ENCODE results near the gene DPP10.

The DPP10 gene

DNA sequence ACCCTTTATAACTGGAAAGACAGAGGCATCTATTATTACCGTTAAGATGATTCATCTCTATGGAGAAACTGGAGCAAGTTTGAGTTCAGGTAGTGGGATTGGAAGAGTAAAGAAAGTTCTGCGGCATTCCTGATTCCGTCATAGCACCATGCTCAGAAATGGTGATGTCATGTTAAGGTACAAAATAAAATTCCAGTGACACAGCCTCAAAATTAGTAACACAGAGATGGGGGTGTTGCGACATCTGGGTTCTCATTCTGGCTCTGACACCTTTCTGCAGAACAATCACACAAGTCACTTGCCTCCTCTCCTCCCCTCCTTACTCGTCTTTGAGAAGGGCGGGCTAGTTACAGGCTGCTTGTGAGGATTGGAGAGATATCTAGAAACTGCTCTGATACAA, 105.7 kb downstream of the DPP10 start (continued):
- TF ChIP-seq, protein P1, sequence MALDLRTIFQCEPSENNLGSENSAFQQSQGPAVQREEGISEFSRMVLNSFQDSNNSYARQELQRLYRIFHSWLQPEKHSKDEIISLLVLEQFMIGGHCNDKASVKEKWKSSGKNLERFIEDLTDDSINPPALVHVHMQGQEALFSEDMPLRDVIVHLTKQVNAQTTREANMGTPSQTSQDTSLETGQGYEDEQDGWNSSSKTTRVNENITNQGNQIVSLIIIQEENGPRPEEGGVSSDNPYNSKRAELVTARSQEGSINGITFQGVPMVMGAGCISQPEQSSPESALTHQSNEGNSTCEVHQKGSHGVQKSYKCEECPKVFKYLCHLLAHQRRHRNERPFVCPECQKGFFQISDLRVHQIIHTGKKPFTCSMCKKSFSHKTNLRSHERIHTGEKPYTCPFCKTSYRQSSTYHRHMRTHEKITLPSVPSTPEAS (tag by site-specific recombination; IDR thresholded peaks at IDR 0.05), result no peak
- TF ChIP-seq ZNF239 (tag by site-specific recombination; IDR thresholded peaks at IDR 0.05) (no peak), ZNF416 (tag by site-specific recombination; IDR thresholded peaks at IDR 0.05) (no peak), ZBTB1 (tag by site-specific recombination; IDR thresholded peaks at IDR 0.05) (no peak), ZNF23 (tag by site-specific recombination; IDR thresholded peaks at IDR 0.05; ENCODE audit: borderline replicate concordance) (no peak)

DNA sequence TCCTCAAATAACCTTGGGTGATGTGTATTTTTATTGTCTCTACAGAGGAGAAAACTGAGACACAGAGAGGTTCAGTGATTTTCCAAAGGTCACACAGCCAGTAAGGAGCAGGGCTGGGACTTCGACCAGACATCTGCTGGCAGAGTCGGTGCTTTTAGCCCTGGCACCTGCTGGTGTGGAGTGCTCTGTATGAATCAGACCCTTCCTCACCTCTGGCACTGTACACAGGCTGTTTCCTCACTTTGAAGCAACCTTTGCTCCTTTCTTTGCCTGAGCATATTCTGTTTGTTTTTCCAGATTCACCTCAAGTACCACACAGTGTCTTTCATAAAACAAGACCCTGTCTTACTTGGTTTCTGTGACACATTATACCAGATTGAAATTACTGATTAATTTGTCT, 107.9 kb downstream of the DPP10 start:
- POLR2A ChIA-PET, result no interaction called here
- no peaks in the 10 kb centered on the region for H3K9me3 ChIP-seq (ENCODE audit: control insufficient read depth, insufficient read depth, low read depth, low read length)
- CTCF ChIA-PET, result interaction anchor here (0.6 to 2.1 kb wide), 4 partner anchors 12 to 585 kb away, joined by 3 to 6 read pairs (median 4); no protein-coding TSS in a partner anchor
- TF ChIP-seq, protein P2, sequence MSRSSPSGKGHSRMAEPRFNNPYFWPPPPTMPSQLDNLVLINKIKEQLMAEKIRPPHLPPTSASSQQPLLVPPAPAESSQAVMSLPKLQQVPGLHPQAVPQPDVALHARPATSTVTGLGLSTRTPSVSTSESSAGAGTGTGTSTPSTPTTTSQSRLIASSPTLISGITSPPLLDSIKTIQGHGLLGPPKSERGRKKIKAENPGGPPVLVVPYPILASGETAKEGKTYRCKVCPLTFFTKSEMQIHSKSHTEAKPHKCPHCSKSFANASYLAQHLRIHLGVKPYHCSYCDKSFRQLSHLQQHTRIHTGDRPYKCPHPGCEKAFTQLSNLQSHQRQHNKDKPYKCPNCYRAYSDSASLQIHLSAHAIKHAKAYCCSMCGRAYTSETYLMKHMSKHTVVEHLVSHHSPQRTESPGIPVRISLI (tag by site-specific recombination; IDR thresholded peaks at IDR 0.05), result no peak
- TF ChIP-seq ZNF274 (IDR thresholded peaks at IDR 0.05; ENCODE audit: low read length) (no peak), ZNF274 (tag by site-specific recombination; IDR thresholded peaks at IDR 0.05; ENCODE audit: borderline replicate concordance) (no peak), ZNF76 (tag by site-specific recombination; IDR thresholded peaks at IDR 0.05; ENCODE audit: borderline replicate concordance, low read depth) (no peak), ZSCAN23 (tag by site-specific recombination; IDR thresholded peaks at IDR 0.05) (no peak), ZBTB21 (tag by site-specific recombination; IDR thresholded peaks at IDR 0.05) (no peak), ZNF621 (tag by site-specific recombination; IDR thresholded peaks at IDR 0.05) (no peak), ZNF664 (tag by site-specific recombination; IDR thresholded peaks at IDR 0.05) (no peak), ZNF239 (tag by site-specific recombination; IDR thresholded peaks at IDR 0.05) (no peak), WT1 (tag by site-specific recombination; IDR thresholded peaks at IDR 0.05) (no peak), ZNF157 (tag by site-specific recombination; IDR thresholded peaks at IDR 0.05) (no peak), ZNF335 (tag by site-specific recombination; conservative IDR thresholded peaks at IDR 0.05) (no peak)
- TF ChIP-seq, protein P3, sequence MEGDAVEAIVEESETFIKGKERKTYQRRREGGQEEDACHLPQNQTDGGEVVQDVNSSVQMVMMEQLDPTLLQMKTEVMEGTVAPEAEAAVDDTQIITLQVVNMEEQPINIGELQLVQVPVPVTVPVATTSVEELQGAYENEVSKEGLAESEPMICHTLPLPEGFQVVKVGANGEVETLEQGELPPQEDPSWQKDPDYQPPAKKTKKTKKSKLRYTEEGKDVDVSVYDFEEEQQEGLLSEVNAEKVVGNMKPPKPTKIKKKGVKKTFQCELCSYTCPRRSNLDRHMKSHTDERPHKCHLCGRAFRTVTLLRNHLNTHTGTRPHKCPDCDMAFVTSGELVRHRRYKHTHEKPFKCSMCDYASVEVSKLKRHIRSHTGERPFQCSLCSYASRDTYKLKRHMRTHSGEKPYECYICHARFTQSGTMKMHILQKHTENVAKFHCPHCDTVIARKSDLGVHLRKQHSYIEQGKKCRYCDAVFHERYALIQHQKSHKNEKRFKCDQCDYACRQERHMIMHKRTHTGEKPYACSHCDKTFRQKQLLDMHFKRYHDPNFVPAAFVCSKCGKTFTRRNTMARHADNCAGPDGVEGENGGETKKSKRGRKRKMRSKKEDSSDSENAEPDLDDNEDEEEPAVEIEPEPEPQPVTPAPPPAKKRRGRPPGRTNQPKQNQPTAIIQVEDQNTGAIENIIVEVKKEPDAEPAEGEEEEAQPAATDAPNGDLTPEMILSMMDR (tag by site-specific recombination; IDR thresholded peaks at IDR 0.05), result no peak
- TF ChIP-seq, protein P4, sequence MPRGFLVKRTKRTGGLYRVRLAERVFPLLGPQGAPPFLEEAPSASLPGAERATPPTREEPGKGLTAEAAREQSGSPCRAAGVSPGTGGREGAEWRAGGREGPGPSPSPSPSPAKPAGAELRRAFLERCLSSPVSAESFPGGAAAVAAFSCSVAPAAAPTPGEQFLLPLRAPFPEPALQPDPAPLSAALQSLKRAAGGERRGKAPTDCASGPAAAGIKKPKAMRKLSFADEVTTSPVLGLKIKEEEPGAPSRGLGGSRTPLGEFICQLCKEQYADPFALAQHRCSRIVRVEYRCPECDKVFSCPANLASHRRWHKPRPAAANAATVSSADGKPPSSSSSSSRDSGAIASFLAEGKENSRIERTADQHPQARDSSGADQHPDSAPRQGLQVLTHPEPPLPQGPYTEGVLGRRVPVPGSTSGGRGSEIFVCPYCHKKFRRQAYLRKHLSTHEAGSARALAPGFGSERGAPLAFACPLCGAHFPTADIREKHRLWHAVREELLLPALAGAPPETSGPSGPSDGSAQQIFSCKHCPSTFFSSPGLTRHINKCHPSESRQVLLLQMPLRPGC (tag by site-specific recombination; IDR thresholded peaks at IDR 0.05), result no peak
- TF ChIP-seq, protein P5, sequence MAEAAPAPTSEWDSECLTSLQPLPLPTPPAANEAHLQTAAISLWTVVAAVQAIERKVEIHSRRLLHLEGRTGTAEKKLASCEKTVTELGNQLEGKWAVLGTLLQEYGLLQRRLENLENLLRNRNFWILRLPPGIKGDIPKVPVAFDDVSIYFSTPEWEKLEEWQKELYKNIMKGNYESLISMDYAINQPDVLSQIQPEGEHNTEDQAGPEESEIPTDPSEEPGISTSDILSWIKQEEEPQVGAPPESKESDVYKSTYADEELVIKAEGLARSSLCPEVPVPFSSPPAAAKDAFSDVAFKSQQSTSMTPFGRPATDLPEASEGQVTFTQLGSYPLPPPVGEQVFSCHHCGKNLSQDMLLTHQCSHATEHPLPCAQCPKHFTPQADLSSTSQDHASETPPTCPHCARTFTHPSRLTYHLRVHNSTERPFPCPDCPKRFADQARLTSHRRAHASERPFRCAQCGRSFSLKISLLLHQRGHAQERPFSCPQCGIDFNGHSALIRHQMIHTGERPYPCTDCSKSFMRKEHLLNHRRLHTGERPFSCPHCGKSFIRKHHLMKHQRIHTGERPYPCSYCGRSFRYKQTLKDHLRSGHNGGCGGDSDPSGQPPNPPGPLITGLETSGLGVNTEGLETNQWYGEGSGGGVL (tag by site-specific recombination; IDR thresholded peaks at IDR 0.05), result no peak
- TF ChIP-seq, protein P6, sequence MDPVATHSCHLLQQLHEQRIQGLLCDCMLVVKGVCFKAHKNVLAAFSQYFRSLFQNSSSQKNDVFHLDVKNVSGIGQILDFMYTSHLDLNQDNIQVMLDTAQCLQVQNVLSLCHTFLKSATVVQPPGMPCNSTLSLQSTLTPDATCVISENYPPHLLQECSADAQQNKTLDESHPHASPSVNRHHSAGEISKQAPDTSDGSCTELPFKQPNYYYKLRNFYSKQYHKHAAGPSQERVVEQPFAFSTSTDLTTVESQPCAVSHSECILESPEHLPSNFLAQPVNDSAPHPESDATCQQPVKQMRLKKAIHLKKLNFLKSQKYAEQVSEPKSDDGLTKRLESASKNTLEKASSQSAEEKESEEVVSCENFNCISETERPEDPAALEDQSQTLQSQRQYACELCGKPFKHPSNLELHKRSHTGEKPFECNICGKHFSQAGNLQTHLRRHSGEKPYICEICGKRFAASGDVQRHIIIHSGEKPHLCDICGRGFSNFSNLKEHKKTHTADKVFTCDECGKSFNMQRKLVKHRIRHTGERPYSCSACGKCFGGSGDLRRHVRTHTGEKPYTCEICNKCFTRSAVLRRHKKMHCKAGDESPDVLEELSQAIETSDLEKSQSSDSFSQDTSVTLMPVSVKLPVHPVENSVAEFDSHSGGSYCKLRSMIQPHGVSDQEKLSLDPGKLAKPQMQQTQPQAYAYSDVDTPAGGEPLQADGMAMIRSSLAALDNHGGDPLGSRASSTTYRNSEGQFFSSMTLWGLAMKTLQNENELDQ (tag by site-specific recombination; IDR thresholded peaks at IDR 0.05; ENCODE audit: low read depth), result no peak
- no peaks in the 10 kb centered on the region for H3K4me1 ChIP-seq (ENCODE audit: control insufficient read depth, insufficient read depth, low read length)
- no peaks in the 10 kb centered on the region for H3K36me3 ChIP-seq (ENCODE audit: control insufficient read depth in 2 of 2, insufficient read depth in 1 of 2, low read length in 2 of 2)
- no peak overlapping the region for H3K4me3 ChIP-seq (ENCODE audit: low read depth, low read length)
- H3K27ac ChIP-seq (ENCODE audit: extremely low read depth, low read depth, low read length), result no peak overlapping the region
